ENCODE results near the gene EPN3. TPM values are rescaled to one million over a fixed set of nuclear protein-coding genes. Genes with fewer than 3 reads are reported as not detected.

Gene EPN3
- total and polyA plus RNA-seq, 2 donors from 2014 or later: 5.0 to 28.7 TPM

GRCh38 chr17:50578173-50578572, 45.6 kb downstream of the EPN3 start:
- Histone ChIP-seq H3K27me3 (ENCODE audit: control insufficient read depth, insufficient read depth, low read length) (no peaks in the 10 kb centered on the region), H3K27ac (ENCODE audit: low read depth in 2 of 2, low read length in 2 of 2) (no peak overlapping the region), H3K4me3 (ENCODE audit: low read length in 3 of 3) (no peak overlapping the region), H3K4me1 (ENCODE audit: control insufficient read depth in 2 of 3, insufficient read depth in 2 of 3, low read depth in 1 of 3, low read length in 3 of 3) (no peaks in the 10 kb centered on the region), H3K36me3 (ENCODE audit: control insufficient read depth in 2 of 3, insufficient read depth in 3 of 3, low read length in 3 of 3) (peaks cover 0 to 2% (median 0%) of the 10 kb centered on the region in 3 donors), H3K9me3 (ENCODE audit: control insufficient read depth in 2 of 3, insufficient read depth in 1 of 3, low read length in 3 of 3) (no peaks in the 10 kb centered on the region), H3K9ac (ENCODE audit: low read length in 3 of 3) (no peak overlapping the region)
- FAIRE-seq (no peak), DNase-seq (no peak)
- no peak for TF ChIP-seq CTCF (IDR thresholded peaks at IDR 0.05; ENCODE audit: borderline replicate concordance, extremely low read depth, insufficient read depth)
- intact Hi-C loops (cut with DNase I): no loop called here

GRCh38 chr17:50579399-50579798, 46.9 kb downstream of the EPN3 start:
- no peak for TF ChIP-seq CTCF (IDR thresholded peaks at IDR 0.05; ENCODE audit: borderline replicate concordance, extremely low read depth, insufficient read depth)
- no peak for FAIRE-seq
- Histone ChIP-seq H3K27me3 (ENCODE audit: control insufficient read depth, insufficient read depth, low read length) (no peaks in the 10 kb centered on the region), H3K9me3 (ENCODE audit: control insufficient read depth in 2 of 3, insufficient read depth in 1 of 3, low read length in 3 of 3) (no peaks in the 10 kb centered on the region), H3K9ac (ENCODE audit: low read length in 3 of 3) (no peak overlapping the region), H3K27ac (ENCODE audit: low read depth in 2 of 2, low read length in 2 of 2) (no peak overlapping the region), H3K36me3 (ENCODE audit: control insufficient read depth in 2 of 3, insufficient read depth in 3 of 3, low read length in 3 of 3) (peaks cover 0 to 2% (median 0%) of the 10 kb centered on the region in 3 donors), H3K4me1 (ENCODE audit: control insufficient read depth in 2 of 3, insufficient read depth in 2 of 3, low read depth in 1 of 3, low read length in 3 of 3) (no peaks in the 10 kb centered on the region), H3K4me3 (ENCODE audit: low read length in 3 of 3) (no peak overlapping the region)
- no peak for DNase-seq
- intact Hi-C loops (cut with DNase I): no loop called here

GRCh38 chr17:50580646-50581045, 48.1 kb downstream of the EPN3 start:
- no peak for TF ChIP-seq CTCF (IDR thresholded peaks at IDR 0.05; ENCODE audit: borderline replicate concordance, extremely low read depth, insufficient read depth)
- FAIRE-seq: no peak

GRCh38 chr17:50581316-50581715, 48.8 kb downstream of the EPN3 start:
- H3K9me3 ChIP-seq (ENCODE audit: control insufficient read depth in 2 of 3, insufficient read depth in 1 of 3, low read length in 3 of 3): no peaks in the 10 kb centered on the region
- H3K9ac ChIP-seq (ENCODE audit: low read length in 3 of 3): no peak overlapping the region
- TF ChIP-seq CTCF (IDR thresholded peaks at IDR 0.05; ENCODE audit: borderline replicate concordance, extremely low read depth, insufficient read depth): no peak
- peaks cover 0 to 2% (median 0%) of the 10 kb centered on the region in 3 donors for H3K36me3 ChIP-seq (ENCODE audit: control insufficient read depth in 2 of 3, insufficient read depth in 3 of 3, low read length in 3 of 3)
- H3K27ac ChIP-seq (ENCODE audit: low read depth in 2 of 2, low read length in 2 of 2): no peak overlapping the region
- intact Hi-C loops (cut with DNase I): no loop called here
- no peaks in the 10 kb centered on the region for H3K4me1 ChIP-seq (ENCODE audit: control insufficient read depth in 2 of 3, insufficient read depth in 2 of 3, low read depth in 1 of 3, low read length in 3 of 3)
- DNase-seq: no peak
- H3K27me3 ChIP-seq (ENCODE audit: control insufficient read depth, insufficient read depth, low read length): no peaks in the 10 kb centered on the region
- H3K4me3 ChIP-seq (ENCODE audit: low read length in 3 of 3): no peak overlapping the region
- no peak for FAIRE-seq

More at GRCh38 chr17:50580646-50581045, 48.1 kb downstream of the EPN3 start:
- H3K4me3 ChIP-seq (ENCODE audit: low read length in 3 of 3): no peak overlapping the region
- H3K27ac ChIP-seq (ENCODE audit: low read depth in 2 of 2, low read length in 2 of 2): no peak overlapping the region
- H3K27me3 ChIP-seq (ENCODE audit: control insufficient read depth, insufficient read depth, low read length): no peaks in the 10 kb centered on the region
- H3K9me3 ChIP-seq (ENCODE audit: control insufficient read depth in 2 of 3, insufficient read depth in 1 of 3, low read length in 3 of 3): no peaks in the 10 kb centered on the region
- no peak overlapping the region for H3K9ac ChIP-seq (ENCODE audit: low read length in 3 of 3)
- H3K4me1 ChIP-seq (ENCODE audit: control insufficient read depth in 2 of 3, insufficient read depth in 2 of 3, low read depth in 1 of 3, low read length in 3 of 3): no peaks in the 10 kb centered on the region
- no peak for DNase-seq
- intact Hi-C loops (cut with DNase I): no loop called here
- H3K36me3 ChIP-seq (ENCODE audit: control insufficient read depth in 2 of 3, insufficient read depth in 3 of 3, low read length in 3 of 3): peaks cover 0 to 2% (median 0%) of the 10 kb centered on the region in 3 donors
